ENCODE measurements around the gene REM2.
A peak's percentile ranks its signal among the peaks of the same experiment; 100 is the strongest.
"Not testable (repeated sequence)": the region's sequence is repeated elsewhere in the genome, so short reads cannot be mapped to it uniquely, and the experiment has no call there.

Gene REM2

GRCh38 chr14:22848351-22849164 lies 34.5 kb upstream of the REM2 start:
- no peak for DNase-seq (ENCODE audit: low spot score)

GRCh38 chr14:22849212-22849819 lies 33.7 kb upstream of the REM2 start:
- DNase-seq (ENCODE audit: low spot score), result no peak

DNA sequence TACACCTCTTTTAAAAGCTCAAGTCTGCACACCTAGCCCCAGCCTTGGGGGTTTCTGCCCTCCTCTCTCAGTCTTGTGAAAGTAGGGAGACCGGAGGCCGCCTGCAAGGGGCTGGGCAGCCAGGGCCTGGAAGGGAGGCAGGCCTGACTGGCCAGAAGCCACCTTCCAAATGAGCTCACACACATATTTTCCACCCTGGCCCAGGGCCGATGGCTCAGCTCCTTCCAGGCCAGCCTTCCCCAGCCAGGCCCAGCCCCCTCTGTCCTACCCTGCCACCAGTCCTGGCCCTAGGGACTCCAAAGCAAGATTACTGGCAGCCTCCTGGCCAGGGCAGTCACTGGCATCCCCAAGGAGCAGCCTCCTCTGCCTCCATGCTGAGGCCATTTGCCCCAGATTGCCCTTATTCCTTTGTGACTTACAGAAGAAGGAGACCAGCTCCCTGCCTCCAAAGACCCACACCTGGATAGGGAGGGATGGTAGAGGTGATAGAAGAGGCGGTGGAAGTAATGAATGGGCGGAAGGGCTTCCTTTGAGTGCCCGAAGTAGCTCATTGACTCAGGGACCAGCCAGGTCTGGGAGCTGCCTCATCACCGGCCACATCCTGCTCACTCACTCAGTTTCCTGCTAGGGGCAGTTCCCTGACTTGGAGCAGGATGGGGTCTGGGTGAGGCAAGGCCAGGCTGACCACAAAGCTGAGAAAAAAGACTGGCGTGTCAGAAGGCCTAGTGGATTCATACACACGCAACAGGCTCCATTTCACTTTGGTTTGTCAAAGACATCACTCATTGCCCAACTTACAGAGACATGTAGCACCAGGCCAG lies 31.9 kb upstream of the REM2 start:
- DNase-seq (ENCODE audit: low spot score), result no peak

GRCh38 chr14:22852178-22852577 lies 30.8 kb upstream of the REM2 start:
- DNase-seq (ENCODE audit: low spot score), result not testable (repeated sequence)

- no peak for DNase-seq (ENCODE audit: low spot score)
Measured at GRCh38 chr14:22852599-22852939, 30.5 kb upstream of the REM2 start.

GRCh38 chr14:22852940-22853767 lies 29.9 kb upstream of the REM2 start:
- peak; percentile 90 for DNase-seq (ENCODE audit: low spot score)

- DNase-seq (ENCODE audit: low spot score), result not testable (repeated sequence)
Measured at GRCh38 chr14:22854296-22854695, 28.7 kb upstream of the REM2 start.

- DNase-seq (ENCODE audit: low spot score), result no peak
Measured at GRCh38 chr14:22854963-22855724, 27.9 kb upstream of the REM2 start.

DNA sequence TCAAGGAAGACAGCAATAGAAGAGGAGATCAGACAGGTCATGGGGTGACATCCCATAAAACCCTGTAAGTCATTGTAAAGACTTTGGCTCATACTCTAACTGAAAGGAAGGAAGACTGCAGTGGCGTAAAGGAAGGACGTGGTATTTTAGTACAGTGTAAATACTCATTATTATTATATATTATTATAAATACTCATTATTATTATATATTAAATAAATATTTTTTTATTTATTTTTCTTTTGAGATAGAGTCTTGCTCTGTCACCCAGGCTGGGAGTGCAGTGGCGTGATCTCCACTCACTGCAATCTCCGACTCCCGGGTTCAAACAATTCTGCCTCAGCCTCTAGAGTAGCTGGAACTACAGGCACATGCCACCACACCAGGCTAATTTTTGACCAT lies 26.6 kb upstream of the REM2 start:
- DNase-seq (ENCODE audit: low spot score), result no peak

DNA sequence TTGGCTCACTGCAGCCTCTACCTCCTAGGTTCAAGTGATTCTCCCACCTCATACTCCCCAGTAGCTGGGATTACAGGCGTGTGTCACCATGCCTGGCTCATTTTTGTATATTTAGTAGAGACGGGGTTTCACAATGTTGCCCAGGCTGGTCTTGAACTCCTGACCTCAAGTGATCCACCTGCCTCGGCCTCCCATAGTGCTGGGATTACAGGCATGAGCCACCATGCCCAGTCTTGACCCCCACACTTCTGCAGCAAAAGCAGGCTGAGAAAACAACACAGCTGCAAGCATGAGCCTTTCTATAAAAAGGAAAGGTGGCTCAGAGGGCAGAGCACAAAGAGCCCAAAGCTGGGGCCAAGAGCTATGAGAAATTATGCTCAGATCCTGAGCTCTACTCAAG lies 22.6 kb upstream of the REM2 start:
- DNase-seq (ENCODE audit: low spot score), result not testable (repeated sequence)

DNA sequence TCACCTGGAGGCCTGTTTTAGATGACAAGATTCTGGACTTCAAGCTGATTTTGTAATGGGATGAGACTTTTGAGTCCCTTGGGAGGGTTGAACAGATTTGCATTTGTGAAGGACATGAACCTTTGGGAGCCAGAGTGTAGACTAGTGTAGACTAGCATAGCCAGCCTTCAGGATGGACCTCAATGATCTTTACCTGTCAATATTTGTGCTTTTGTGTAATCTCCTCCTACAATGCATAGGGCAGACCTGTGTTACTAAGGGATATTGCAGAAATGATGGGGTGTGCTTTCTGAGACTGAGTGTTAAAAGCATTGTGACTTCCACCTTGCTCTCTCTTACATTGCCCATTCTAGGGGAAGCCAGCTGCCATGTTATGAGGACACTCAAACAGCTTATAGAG lies 21.4 kb upstream of the REM2 start:
- no peak for DNase-seq (ENCODE audit: low spot score)

DNA sequence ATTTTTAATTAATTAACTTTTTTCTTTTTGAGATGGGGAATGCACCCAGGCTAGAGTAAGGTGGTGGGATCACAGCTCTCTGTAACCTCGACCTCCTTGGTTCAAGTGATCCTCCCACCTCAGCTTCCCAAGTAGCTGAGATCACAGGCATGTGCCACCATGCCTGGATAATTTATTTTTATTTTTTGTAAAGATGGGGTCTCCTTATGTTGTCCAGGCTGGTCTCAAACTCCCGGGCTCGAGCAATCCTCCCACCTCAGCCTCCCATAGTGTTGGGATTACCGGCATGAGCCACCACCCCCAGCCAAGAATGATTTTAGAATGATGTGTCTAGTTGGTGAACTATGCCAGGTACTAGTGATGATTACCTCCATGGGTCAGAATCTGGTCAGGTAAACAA lies 18.0 kb upstream of the REM2 start:
- no peak for DNase-seq (ENCODE audit: low spot score)

DNA sequence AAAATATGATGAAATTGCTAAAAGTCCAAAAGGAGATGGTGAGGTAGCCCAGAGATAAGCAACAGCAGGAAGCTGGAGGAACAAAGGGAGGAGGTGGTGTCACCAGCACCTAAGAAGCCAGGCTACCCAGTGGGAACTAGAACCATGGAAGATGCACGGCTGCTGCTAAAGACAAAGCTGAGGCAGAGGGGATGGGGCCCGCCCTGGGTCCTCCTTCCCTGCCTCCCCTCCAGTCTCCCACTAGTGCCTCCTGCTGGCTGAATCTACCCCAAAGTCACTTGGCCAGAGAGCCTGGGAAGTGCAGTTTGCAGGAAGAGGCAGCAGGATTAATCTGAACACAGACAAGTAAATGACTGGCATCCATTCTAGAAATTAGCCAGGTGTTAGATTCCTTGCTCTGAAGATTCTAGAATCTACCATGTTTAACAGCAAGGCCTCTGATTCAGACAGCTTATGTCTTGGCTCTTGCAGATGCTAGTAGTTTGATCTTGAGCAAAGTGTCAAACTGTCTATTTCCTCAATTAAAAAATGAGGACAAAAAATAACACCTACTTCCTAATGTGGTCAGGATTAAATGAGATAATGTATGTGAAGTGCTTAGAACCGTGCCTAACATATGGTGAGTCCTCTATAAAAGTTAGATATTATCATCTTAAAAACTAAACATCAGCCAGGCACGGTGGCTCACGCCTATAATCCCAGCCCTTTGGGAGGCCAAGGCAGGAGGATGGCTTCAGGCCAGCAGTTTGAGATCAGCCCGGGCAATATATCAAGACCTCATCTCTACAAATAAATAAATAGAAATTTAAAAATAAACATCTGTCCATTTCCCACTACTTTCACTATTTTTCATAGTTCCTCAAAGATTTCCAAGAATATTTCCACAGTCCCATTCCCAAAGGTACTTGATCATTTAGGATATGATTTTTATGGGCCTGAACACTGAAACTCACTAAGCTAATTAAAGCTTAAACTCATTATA lies 17.3 kb upstream of the REM2 start:
- peak; percentile 31 for DNase-seq (ENCODE audit: low spot score)

DNA sequence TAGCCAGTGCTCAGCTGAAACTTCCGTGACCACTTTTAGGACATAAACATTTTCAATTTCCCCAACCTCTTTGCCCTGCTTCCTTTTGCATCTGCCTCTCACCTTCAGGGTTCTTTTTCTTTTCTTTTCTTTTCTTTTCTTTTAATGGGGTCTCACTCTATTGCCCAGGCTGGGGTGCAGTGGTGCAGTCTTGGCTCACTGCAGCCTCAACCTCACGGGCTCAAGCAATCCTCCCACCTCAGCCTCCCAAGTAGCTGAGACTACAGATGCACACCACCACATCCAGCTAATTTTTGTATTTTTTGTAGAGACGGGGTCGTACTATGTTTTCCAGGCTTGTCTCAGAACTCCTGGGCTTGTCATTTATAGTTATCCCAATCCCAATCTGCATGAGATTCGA lies 16.1 kb upstream of the REM2 start:
- DNase-seq (ENCODE audit: low spot score), result no peak

DNA sequence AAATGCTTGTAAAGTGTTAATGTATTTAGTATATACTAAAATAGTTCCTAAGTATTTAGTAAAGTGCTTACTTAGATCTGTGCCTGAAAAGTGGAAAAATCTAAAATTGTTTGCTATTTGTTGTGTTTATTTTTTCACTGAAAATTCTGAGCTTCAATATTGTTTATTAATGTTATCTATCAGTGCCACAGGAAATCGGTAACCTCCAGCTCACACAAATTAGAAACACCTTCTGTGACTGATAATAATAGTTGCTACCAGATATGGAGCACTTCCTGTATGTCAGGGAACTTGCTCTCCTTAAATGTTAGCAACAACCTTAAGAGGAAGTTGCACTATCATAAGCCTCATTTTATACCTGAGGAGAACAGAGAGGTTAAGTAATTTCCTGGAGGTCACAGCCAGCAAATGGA lies 12.2 kb upstream of the REM2 start:
- DNase-seq (ENCODE audit: low spot score), result no peak

DNA sequence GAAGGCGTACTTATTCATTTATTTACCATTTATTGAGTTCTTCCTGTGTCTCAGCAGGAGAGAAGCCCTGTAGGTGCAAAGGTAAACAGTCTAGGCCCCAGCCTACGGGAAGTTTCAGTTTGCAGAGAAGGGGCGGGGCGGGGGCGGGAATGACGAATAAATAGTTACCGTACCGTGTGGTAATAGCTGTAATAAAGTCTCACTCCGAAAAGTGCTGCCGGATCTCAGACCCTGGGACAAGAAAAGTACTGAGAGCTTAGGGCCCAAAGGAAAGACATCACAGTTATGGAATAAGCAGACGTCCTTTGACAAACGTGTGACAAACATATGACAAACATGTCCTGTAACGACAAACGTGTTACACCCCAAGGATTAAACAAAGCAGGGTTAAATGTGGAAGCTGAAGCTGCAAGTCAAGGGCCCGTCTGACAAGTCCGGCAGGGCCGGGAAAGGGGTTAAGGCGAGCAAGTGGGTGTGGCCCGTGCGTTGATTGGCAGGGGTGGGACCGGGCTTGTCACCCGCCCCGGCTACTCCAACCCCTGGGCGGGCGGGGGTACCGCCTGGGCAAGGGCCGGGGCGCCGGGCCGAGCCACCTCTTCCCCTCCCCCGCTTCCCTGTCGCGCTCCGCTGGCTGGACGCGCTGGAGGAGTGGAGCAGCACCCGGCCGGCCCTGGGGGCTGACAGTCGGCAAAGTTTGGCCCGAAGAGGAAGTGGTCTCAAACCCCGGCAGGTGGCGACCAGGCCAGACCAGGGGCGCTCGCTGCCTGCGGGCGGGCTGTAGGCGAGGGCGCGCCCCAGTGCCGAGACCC lies 11.6 kb upstream of the REM2 start, which contains the start of gene LRP10:
TSS of gene LRP10 (plus strand) at position 517 of the 809 bp plus-strand sequence. CDS start 564 bp downstream, outside the sequence.
- peak; percentile 94 for DNase-seq (ENCODE audit: low spot score)

DNA sequence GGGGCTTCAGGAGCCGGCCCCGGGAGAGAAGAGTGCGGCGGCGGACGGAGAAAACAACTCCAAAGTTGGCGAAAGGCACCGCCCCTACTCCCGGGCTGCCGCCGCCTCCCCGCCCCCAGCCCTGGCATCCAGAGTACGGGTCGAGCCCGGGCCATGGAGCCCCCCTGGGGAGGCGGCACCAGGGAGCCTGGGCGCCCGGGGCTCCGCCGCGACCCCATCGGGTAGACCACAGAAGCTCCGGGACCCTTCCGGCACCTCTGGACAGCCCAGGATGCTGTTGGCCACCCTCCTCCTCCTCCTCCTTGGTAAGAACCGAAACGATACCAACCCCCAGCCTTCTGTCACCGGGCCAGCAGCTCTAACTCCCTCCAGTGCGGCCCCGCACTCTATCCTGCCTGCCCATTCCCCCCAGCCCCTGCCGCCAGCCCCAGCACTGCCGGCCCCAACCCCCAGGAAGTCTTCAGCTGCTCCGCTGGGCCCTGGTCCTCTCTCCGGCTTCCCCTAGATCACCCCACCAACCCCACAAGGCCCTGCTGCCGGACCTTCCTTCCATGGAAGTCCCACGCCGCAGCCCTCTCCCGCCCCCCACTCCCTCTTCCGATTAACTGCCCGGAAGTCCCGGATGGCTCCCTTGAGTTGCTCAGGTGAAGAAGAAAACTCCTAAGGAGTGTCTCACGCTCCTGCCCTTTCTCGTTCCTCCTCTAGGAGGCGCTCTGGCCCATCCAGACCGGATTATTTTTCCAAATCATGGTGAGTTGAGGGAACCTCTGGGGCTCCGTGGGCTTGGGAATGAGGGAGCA lies 10.8 kb upstream of the REM2 start:
- DNase-seq (ENCODE audit: low spot score), result peak; percentile 96

DNA sequence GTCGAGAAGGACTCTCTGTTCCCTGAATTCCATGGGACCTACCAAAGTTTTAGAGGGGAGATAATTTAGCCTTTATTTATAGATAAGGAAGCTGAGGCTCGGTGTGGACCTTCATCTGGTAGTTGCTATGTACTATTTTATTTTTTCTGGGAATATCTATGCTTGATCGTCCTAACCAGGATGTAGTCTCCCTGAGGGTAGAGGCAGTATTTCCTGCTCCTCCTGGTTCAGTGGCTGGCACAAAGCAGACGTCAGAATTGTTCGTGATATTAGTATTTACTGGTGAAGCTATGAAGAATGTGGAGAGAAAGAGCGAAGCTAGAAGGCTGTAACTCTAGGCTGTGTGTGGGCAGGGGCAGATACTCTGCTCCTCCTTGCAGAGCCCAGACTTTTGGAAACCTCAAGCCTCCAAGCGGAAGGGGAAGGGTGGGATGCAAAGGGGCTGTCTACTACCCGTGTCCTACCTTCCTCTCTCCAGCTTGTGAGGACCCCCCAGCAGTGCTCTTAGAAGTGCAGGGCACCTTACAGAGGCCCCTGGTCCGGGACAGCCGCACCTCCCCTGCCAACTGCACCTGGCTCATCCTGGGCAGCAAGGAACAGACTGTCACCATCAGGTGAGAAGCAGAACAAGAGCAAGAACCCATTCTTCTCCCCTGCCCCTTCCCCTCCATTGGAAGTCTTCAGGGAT lies 10.0 kb upstream of the REM2 start:
- no peak for DNase-seq (ENCODE audit: low spot score)
